IMR-90 (cell line): ENCODE measurements around the gene TIA1. TPM values are rescaled to one million over a fixed set of nuclear protein-coding genes. Genes with fewer than 3 reads are reported as not detected.

Experiments used
- ATAC-seq: fragments of 200-7000 bp; cut with Tn5 transposase; 2 replicates; pipeline ENCODE4 v1.9.1; 2020; ENCODE audit warnings: low read depth, mild to moderate bottlenecking, moderate library complexity
- BruUV-seq: library from RNA; stranded (reverse); fragments of 400-500 nt; replicated peaks from 2 replicates; lab custom pipeline; 2021; lab: Mats Ljungman, UMichigan
- CTCF ChIA-PET: fragments of 300-600 bp; formaldehyde crosslinking; extraction: SDS; loops from one replicate; lab custom pipeline; 2021; ENCODE audit warnings: antibody characterized with exemption; lab: Yijun Ruan, JAX
- POLR2A ChIA-PET: fragments of 300-600 bp; sonication (Branson Sonifier 250); formaldehyde crosslinking; loops from one replicate; lab custom pipeline; 2022; ENCODE audit warnings: antibody characterized with exemption; ENCODE audit not compliant: unreplicated experiment; lab: Charles Lee
- DNase-seq: peaks from one replicate; pipeline ENCODE4 v3.0.0; 2013
- H2AFZ ChIP-seq: replicated peaks from 2 replicates; pipeline ENCODE3; 2013; ENCODE audit warnings: low read length, mild to moderate bottlenecking; ENCODE audit not compliant: poor library complexity
- H2AK5ac ChIP-seq: 2 replicates; pipeline ENCODE4 v1.6.1; 2013; ENCODE audit warnings: low read depth, low read length, inconsistent platforms
- H2AK9ac ChIP-seq: replicated peaks from 2 replicates; pipeline ENCODE3; 2013; ENCODE audit warnings: mild to moderate bottlenecking, low read depth, low read length, moderate library complexity; ENCODE audit not compliant: poor library complexity
- H2BK120ac ChIP-seq: 2 replicates; pipeline ENCODE4 v1.6.1; 2013; ENCODE audit warnings: low read depth, low read length, inconsistent platforms
- H2BK15ac ChIP-seq: 3 replicates; pipeline ENCODE4 v1.6.1; 2013; ENCODE audit warnings: low read depth, low read length, inconsistent platforms
- H2BK20ac ChIP-seq: 2 replicates; pipeline ENCODE4 v1.6.1; 2013; ENCODE audit warnings: low read depth, mild to moderate bottlenecking, inconsistent platforms, low read length, moderate library complexity
- H2BK5ac ChIP-seq: 2 replicates; pipeline ENCODE4 v1.6.1; 2013; ENCODE audit warnings: mild to moderate bottlenecking, low read depth, low read length, inconsistent platforms; ENCODE audit not compliant: poor library complexity, severe bottlenecking
- H3K14ac ChIP-seq: replicated peaks from 2 replicates; pipeline ENCODE4 v1.6.1; 2013; ENCODE audit warnings: low read depth, low read length, inconsistent platforms
- H3K18ac ChIP-seq: 2 replicates; pipeline ENCODE4 v1.6.1; 2013; ENCODE audit warnings: low read depth, low read length, control low read depth
- H3K23ac ChIP-seq: 2 replicates; pipeline ENCODE4 v1.6.1; 2013; ENCODE audit warnings: low read depth, low read length, inconsistent platforms
- H3K27ac ChIP-seq: 2 replicates; pipeline ENCODE4 v1.5.1; 2013; ENCODE audit warnings: mild to moderate bottlenecking, control low read depth, low read length; ENCODE audit not compliant: insufficient read depth
- H3K27me3 ChIP-seq: 2 replicates; pipeline ENCODE4 v1.6.1; 2013; ENCODE audit warnings: low read length; ENCODE audit not compliant: control insufficient read depth, insufficient read depth
- H3K36me3 ChIP-seq: 2 replicates; pipeline ENCODE4 v1.6.1; 2013; ENCODE audit warnings: low read length, mixed read lengths; ENCODE audit not compliant: control insufficient read depth, insufficient read depth
- H3K4ac ChIP-seq: 2 replicates; pipeline ENCODE4 v1.6.1; 2013; ENCODE audit warnings: low read depth, low read length, inconsistent platforms
- H3K4me1 ChIP-seq: 2 replicates; pipeline ENCODE4 v1.6.1; 2013; ENCODE audit warnings: low read length, mixed read lengths; ENCODE audit not compliant: control insufficient read depth, insufficient read depth
- H3K4me2 ChIP-seq: 2 replicates; pipeline ENCODE4 v1.6.1; 2013; ENCODE audit warnings: low read depth, mild to moderate bottlenecking, control low read depth, low read length, moderate library complexity
- H3K4me3 ChIP-seq: 2 replicates; pipeline ENCODE4 v1.5.1; 2013; ENCODE audit warnings: low read depth, mild to moderate bottlenecking, control low read depth, low read length, moderate library complexity; ENCODE audit not compliant: insufficient read depth
- H3K56ac ChIP-seq: 2 replicates; pipeline ENCODE4 v1.6.1; 2013; ENCODE audit warnings: low read length, inconsistent platforms; ENCODE audit not compliant: insufficient read depth; ENCODE audit errors: extremely low read depth
- H3K79me1 ChIP-seq, 2 experiments: 2 replicates each; pipeline ENCODE4 v1.6.1; 2013; ENCODE audit warnings: low read length in 2 of 2, inconsistent platforms in 1 of 2, low read depth in 1 of 2
- H3K9ac ChIP-seq: 2 replicates; pipeline ENCODE4 v1.6.1; 2013; ENCODE audit warnings: low read depth, low read length, control low read depth
- H3K9me1 ChIP-seq: 2 replicates; pipeline ENCODE4 v1.6.1; 2013; ENCODE audit warnings: low read length, inconsistent platforms; ENCODE audit not compliant: insufficient read depth
- H3K9me3 ChIP-seq: 2 replicates; pipeline ENCODE4 v1.6.1; 2013; ENCODE audit warnings: low read length; ENCODE audit not compliant: control insufficient read depth, insufficient read depth
- H4K20me1 ChIP-seq: 2 replicates; pipeline ENCODE4 v1.6.1; 2013; ENCODE audit warnings: low read length, inconsistent platforms; ENCODE audit not compliant: insufficient read depth
- H4K5ac ChIP-seq: 2 replicates; pipeline ENCODE4 v1.6.1; 2013; ENCODE audit warnings: mild to moderate bottlenecking, low read depth, low read length, control low read depth
- H4K8ac ChIP-seq, 2 experiments: 2 replicates each; pipeline ENCODE4 v1.6.1; 2013; ENCODE audit warnings: low read depth in 2 of 2, low read length in 2 of 2, control low read depth in 1 of 2, inconsistent platforms in 1 of 2
- H4K91ac ChIP-seq: 2 replicates; pipeline ENCODE4 v1.6.1; 2013; ENCODE audit warnings: low read depth, low read length, inconsistent platforms; ENCODE audit not compliant: insufficient read depth
- MAFK ChIP-seq: IDR thresholded peaks from 2 replicates; pipeline ENCODE4 v1.6.1; 2012; ENCODE audit warnings: low read depth, low read length, improper control_type of control experiment
- MAZ ChIP-seq: IDR thresholded peaks from 2 replicates; pipeline ENCODE4 v1.6.1; 2012; ENCODE audit warnings: low read depth, mild to moderate bottlenecking, low read length, improper control_type of control experiment, moderate library complexity, borderline replicate concordance
- SMC3 ChIP-seq: fragments of 150-350 bp; IDR thresholded peaks from 2 replicates; pipeline ENCODE4 v1.6.1; 2016; ENCODE audit warnings: low read depth, mild to moderate bottlenecking, antibody characterized with exemption, low read length, moderate library complexity
- WGBS, 2 experiments: methylation state at CpG; one replicate each; pipeline versions ENCODE4 v1.1.5 to v1.1.7; 2013; ENCODE audit warnings: missing lambda C conversion rate in 2 of 2; ENCODE audit not compliant: insufficient read length in 1 of 2; ENCODE audit errors: extremely low coverage in 2 of 2; 5-methylcytosine and 5-hydroxymethylcytosine counted together
- dilution Hi-C: fragments of 300-500 bp; cut with HindIII; formaldehyde crosslinking; loops from one replicate; pipeline ENCODE4 v1.14.3; 2018; ENCODE audit warnings: low sequenced_read_pairs; ENCODE audit not compliant: unreplicated experiment
- in situ Hi-C: fragments of 300-500 bp; cut with MboI; formaldehyde crosslinking; loops from 3 replicates; pipeline ENCODE4 v1.14.3; 2019; ENCODE audit warnings: low sequenced_read_pairs, inconsistent platforms, mixed read lengths
- intact Hi-C: fragments of 100-400 bp; cut with micrococcal nuclease; formaldehyde crosslinking; loops from 2 replicates; pipeline ENCODE4 v1.10.0; 2022
- polyA plus RNA-seq, 3 experiments: library from polyadenylated mRNA; depleted of rRNA; stranded (reverse); fragments of >200 nt; gene quantifications; 2 replicates each; pipeline ENCODE4 v1.2.3, GENCODE V29; 2012; ENCODE audit warnings: low replicate concordance in 1 of 3
- total RNA-seq: library from RNA; depleted of rRNA; stranded (reverse); fragments of >200 nt; gene quantifications from 2 replicates; pipeline ENCODE4 v1.2.3, GENCODE V29; 2012

Gene TIA1
- total and polyA plus RNA-seq, 2 of the 4 experiments (the other 2 are of a cell fraction) = 72.7 to 103 TPM

GRCh38 chr2:70192516-70192915 lies 55.9 kb downstream of the TIA1 start:
- H2BK20ac ChIP-seq = no peak overlapping the region
- no peaks in the 10 kb centered on the region for H3K27me3 ChIP-seq
- H3K56ac ChIP-seq = no peak overlapping the region
- H2AK5ac ChIP-seq = no peak overlapping the region
- no peak overlapping the region for H2BK5ac ChIP-seq
- DNase-seq = no peak
- no peak overlapping the region for H4K91ac ChIP-seq
- no peak overlapping the region for H3K14ac ChIP-seq
- dilution Hi-C loops (no loop called here), in situ Hi-C loops (no loop called here), intact Hi-C loops (no loop called here)
- TF ChIP-seq SMC3 = no peak
- no peak for TF ChIP-seq MAZ
- no peak for TF ChIP-seq MAFK
- H2BK15ac ChIP-seq = no peak overlapping the region
- H4K5ac ChIP-seq = no peak overlapping the region
- no peaks in the 10 kb centered on the region for H4K20me1 ChIP-seq
- POLR2A ChIA-PET = no interaction called here
- H3K9me3 ChIP-seq = no peaks in the 10 kb centered on the region
- no peak overlapping the region for H3K9ac ChIP-seq
- no peak overlapping the region for H3K4me3 ChIP-seq
- peaks cover 3 to 10% of the 10 kb centered on the region in 2 experiments; a peak in 3 of 4 replicates for H3K79me1 ChIP-seq
- H3K4me2 ChIP-seq = no peak overlapping the region
- H3K27ac ChIP-seq = no peak overlapping the region
- H3K4ac ChIP-seq = no peak overlapping the region
- no peaks in the 10 kb centered on the region for H3K9me1 ChIP-seq
- no peaks in the 10 kb centered on the region for H3K4me1 ChIP-seq
- ATAC-seq = no peak
- no peak overlapping the region for H3K18ac ChIP-seq
- no CpG with 5 or more reads among the region's 5 CpGs for WGBS, 2 experiments
- no peak overlapping the region for H3K23ac ChIP-seq
- H2AK9ac ChIP-seq = no peak overlapping the region
- no peak overlapping the region for H4K8ac ChIP-seq
- BruUV-seq = no TSS peak
- H3K36me3 ChIP-seq = no peaks in the 10 kb centered on the region
- H2BK120ac ChIP-seq = no peak overlapping the region
- H2AFZ ChIP-seq = no peak overlapping the region
- CTCF ChIA-PET = interaction anchor here (0.7 kb wide), 1 partner anchor 20 kb away, joined by 3 read pairs; no protein-coding TSS in a partner anchor
